ENCODE results near the gene STIL. TPM values are rescaled to one million over a fixed set of nuclear protein-coding genes. Genes with fewer than 3 reads are reported as not detected.
A peak's percentile ranks its signal among the peaks of the same experiment; 100 is the strongest.
"Not testable (repeated sequence)": the region's sequence is repeated elsewhere in the genome, so short reads cannot be mapped to it uniquely, and the experiment has no call there.

The STIL gene
- 1 to 10 TPM; 7.3 to 9.2 (median 7.6) TPM for total RNA-seq

DNA sequence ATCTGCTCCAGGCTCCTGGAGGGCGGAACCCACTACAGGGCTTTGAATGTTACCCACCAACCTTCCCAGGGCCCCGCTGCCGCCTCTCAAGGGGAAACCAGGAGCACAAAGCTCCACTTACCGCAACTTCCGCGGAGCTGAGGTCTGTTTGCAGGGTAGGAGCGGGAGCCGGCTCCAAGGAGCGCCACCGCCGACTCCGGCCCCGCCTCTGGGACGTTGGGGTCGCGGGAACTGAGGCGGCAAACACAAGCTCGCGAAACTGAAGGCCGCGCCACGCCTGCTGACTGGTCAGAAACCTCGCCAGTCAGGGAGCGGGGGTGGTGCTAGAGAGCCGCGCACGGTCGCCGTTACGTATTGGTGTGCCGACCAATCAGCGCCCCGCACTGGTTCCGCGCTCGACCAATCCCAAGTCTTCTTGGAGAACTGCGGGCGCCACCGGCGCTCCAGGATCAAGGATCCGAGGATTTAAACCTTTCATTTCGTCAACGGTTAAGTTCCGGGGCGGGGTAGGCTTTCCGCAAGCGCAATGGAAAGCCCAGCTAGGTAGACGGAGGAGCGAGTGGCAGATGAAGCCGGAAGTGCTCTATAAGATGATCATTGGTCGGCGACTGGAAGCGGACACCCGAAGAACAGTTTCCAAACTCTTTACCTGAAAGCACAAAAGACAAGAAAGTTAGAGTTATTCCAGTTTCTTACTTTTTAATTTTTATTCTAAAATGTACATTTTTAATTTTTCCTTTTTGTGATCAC, at the start of gene STIL:
Gene STIL, minus strand, starts transcription at position 233 of the 750 bp plus-strand sequence. CDS start 3,828 bp downstream, outside the sequence.
- peak; percentile 93 for DNase-seq
- peak; percentile 98 to 99 for ATAC-seq
- Mint-ChIP-seq H3K4me3 (peak within 1 kb of the TSS; percentile 81), H3K27me3 (ENCODE audit: low read depth) (no peaks in the 10 kb centered on the region), H3K36me3 (ENCODE audit: insufficient read depth) (no peaks in the 10 kb centered on the region), H3K4me1 (ENCODE audit: low read depth) (peaks cover 12% of the 10 kb centered on the region), H3K9me3 (no peaks in the 10 kb centered on the region)

- peaks cover 6% of the 10 kb centered on the region for H3K4me1 Mint-ChIP-seq (ENCODE audit: low read depth)
- H3K4me3 Mint-ChIP-seq, result no peak overlapping the region
Observed at GRCh38 chr1:47362828-47363227, 48.9 kb upstream of the STIL start.

GRCh38 chr1:47361380-47361779, 47.4 kb upstream of the STIL start:
- no peak overlapping the region for H3K4me3 Mint-ChIP-seq
- peaks cover 6% of the 10 kb centered on the region for H3K4me1 Mint-ChIP-seq (ENCODE audit: low read depth)
- no peak for ATAC-seq
- peaks cover 2% of the 10 kb centered on the region for H3K36me3 Mint-ChIP-seq (ENCODE audit: insufficient read depth)
- no peaks in the 10 kb centered on the region for H3K27me3 Mint-ChIP-seq (ENCODE audit: low read depth)
- no peaks in the 10 kb centered on the region for H3K9me3 Mint-ChIP-seq
- DNase-seq, result no peak

More at GRCh38 chr1:47362828-47363227, 48.9 kb upstream of the STIL start:
- DNase-seq, result no peak
- peaks cover 2% of the 10 kb centered on the region for H3K36me3 Mint-ChIP-seq (ENCODE audit: insufficient read depth)
- ATAC-seq, result no peak
- H3K27me3 Mint-ChIP-seq (ENCODE audit: low read depth), result no peaks in the 10 kb centered on the region
- no peaks in the 10 kb centered on the region for H3K9me3 Mint-ChIP-seq

DNA sequence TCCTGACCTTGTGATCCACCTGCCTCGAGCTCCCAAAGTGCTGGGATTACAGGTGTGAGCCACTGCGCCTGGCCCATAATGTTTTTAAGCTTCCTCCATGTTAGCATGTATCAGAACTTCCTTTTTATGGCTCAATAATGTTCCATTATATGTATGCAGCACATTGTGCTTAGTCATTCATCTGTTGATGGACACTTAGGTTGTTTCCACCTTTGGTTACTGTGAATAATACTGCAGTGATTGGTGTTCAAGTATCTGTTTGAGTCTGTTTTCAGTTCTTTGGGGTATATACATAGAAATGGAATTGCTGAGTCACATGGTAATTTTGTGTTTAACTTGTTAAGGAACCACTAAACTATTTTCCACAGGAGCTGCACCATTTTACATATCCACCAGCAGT, 37.4 kb upstream of the STIL start:
- Mint-ChIP-seq H3K27me3 (ENCODE audit: low read depth) (no peaks in the 10 kb centered on the region), H3K4me1 (ENCODE audit: low read depth) (peaks cover 30% of the 10 kb centered on the region), H3K36me3 (ENCODE audit: insufficient read depth) (peaks cover 10% of the 10 kb centered on the region), H3K9me3 (peaks cover 4% of the 10 kb centered on the region), H3K4me3 (no peak overlapping the region)
- peak; percentile 98 to 99 for ATAC-seq
- DNase-seq, result no peak

- H3K9me3 Mint-ChIP-seq, result peaks cover 4% of the 10 kb centered on the region
- no peaks in the 10 kb centered on the region for H3K27me3 Mint-ChIP-seq (ENCODE audit: low read depth)
- ATAC-seq (no peak), DNase-seq (no peak)
- peaks cover 27% of the 10 kb centered on the region for H3K4me1 Mint-ChIP-seq (ENCODE audit: low read depth)
- no peak overlapping the region for H3K4me3 Mint-ChIP-seq
- peaks cover 17% of the 10 kb centered on the region for H3K36me3 Mint-ChIP-seq (ENCODE audit: insufficient read depth)
Observed at GRCh38 chr1:47348246-47348645, 34.3 kb upstream of the STIL start.

- no peak for ATAC-seq
Observed at GRCh38 chr1:47347735-47348134, 33.8 kb upstream of the STIL start.

DNA sequence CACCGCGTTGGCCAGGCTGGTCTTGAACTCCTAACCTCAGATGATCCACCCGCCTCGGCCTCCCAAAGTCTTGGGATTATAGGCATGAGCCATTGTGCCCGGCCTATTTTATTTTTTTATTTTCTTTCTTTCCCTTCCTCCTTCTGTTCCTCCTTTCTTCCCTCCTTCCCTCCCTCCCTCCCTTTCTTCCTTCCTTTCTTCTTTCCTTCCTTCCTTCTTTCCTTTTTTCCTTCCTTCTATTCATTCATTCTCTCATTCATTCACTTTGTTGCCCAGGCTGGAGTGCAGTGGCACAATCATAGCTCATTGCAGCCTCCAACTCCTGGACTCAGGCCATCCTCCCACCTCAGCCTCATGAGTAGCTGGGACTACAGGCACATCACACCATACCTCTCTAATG, 33.0 kb upstream of the STIL start:
- H3K27me3 Mint-ChIP-seq (ENCODE audit: low read depth); H3K9me3 Mint-ChIP-seq; DNase-seq; ATAC-seq; H3K4me3 Mint-ChIP-seq: not testable (repeated sequence)
- Mint-ChIP-seq H3K36me3 (ENCODE audit: insufficient read depth) (peaks cover 17% of the 10 kb centered on the region), H3K4me1 (ENCODE audit: low read depth) (peaks cover 20% of the 10 kb centered on the region)

More at GRCh38 chr1:47347735-47348134, 33.8 kb upstream of the STIL start:
- H3K36me3 Mint-ChIP-seq (ENCODE audit: insufficient read depth), result peaks cover 17% of the 10 kb centered on the region
- H3K4me3 Mint-ChIP-seq, result no peak overlapping the region
- no peak for DNase-seq
- peaks cover 4% of the 10 kb centered on the region for H3K9me3 Mint-ChIP-seq
- H3K4me1 Mint-ChIP-seq (ENCODE audit: low read depth), result peaks cover 24% of the 10 kb centered on the region
- no peaks in the 10 kb centered on the region for H3K27me3 Mint-ChIP-seq (ENCODE audit: low read depth)

- DNase-seq, result no peak
- ATAC-seq, result no peak
- H3K4me1 Mint-ChIP-seq (ENCODE audit: low read depth), result peaks cover 22% of the 10 kb centered on the region
- peaks cover 11% of the 10 kb centered on the region for H3K36me3 Mint-ChIP-seq (ENCODE audit: insufficient read depth)
- H3K4me3 Mint-ChIP-seq, result no peak overlapping the region
- H3K9me3 Mint-ChIP-seq, result no peaks in the 10 kb centered on the region
- no peaks in the 10 kb centered on the region for H3K27me3 Mint-ChIP-seq (ENCODE audit: low read depth)
Observed at GRCh38 chr1:47340227-47340626, 26.3 kb upstream of the STIL start.

GRCh38 chr1:47338249-47339077, 24.5 kb upstream of the STIL start:
- ATAC-seq, result no peak
- no peak overlapping the region for H3K4me3 Mint-ChIP-seq
- peaks cover 25% of the 10 kb centered on the region for H3K4me1 Mint-ChIP-seq (ENCODE audit: low read depth)
- peaks cover 6% of the 10 kb centered on the region for H3K36me3 Mint-ChIP-seq (ENCODE audit: insufficient read depth)
- no peaks in the 10 kb centered on the region for H3K9me3 Mint-ChIP-seq
- H3K27me3 Mint-ChIP-seq (ENCODE audit: low read depth), result no peaks in the 10 kb centered on the region
- DNase-seq, result no peak

DNA sequence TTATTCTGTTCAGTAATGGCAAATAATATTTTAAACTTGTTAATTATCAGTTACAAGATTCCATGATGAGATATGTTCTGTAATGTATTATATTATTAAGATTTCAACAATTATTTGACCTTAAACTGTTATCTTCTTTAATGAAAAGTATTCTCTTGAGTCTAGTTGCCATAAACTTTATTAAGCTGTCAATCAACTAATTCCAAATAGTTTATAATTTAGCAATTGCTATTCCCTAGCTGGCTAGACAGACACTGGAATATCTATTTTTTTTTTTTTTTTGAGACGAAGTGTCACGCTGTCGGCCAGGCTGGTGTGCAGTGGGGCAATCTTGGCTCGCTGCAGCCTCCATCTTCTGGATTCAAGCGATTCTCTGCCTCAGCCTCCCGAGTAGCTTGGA, 23.4 kb upstream of the STIL start:
- Mint-ChIP-seq H3K4me1 (ENCODE audit: low read depth) (peaks cover 25% of the 10 kb centered on the region), H3K27me3 (ENCODE audit: low read depth) (no peaks in the 10 kb centered on the region), H3K4me3 (no peak overlapping the region), H3K36me3 (ENCODE audit: insufficient read depth) (peaks cover 4% of the 10 kb centered on the region), H3K9me3 (no peaks in the 10 kb centered on the region)
- no peak for DNase-seq
- ATAC-seq, result no peak

DNA sequence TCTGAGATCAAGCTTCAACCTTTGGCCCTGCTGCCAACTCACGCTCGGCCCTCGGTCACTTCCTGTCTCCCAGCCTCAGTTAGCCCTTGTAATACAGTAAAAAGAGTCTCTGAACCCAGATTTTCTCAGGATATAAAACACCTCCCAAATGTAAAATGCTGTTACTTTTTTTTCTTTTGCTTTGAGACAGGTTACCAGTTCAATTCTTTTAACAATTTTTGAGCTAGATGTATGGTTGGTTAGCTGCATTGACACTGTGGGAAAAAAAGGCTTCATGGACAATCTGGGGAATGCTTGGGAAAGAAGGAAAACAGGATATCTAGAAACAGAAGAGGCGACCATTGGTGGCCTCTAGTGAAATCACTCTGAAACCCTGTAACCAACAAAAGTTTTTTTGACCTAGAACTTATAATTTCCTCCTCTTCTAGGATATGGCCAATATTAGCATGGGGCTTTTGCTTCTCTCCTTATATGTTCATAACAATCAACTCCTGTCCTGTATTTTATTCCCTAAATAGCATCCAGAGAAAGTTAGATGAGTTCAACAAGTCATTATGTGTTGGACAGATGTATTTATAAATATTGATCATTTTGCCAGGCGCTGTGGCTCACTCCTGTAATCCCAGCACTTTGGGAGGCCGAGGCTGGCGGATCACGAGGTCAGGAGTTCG, 21.0 kb upstream of the STIL start:
- DNase-seq (no peak), ATAC-seq (no peak)
- Mint-ChIP-seq H3K4me1 (ENCODE audit: low read depth) (peaks cover 18% of the 10 kb centered on the region), H3K36me3 (ENCODE audit: insufficient read depth) (no peaks in the 10 kb centered on the region), H3K9me3 (no peaks in the 10 kb centered on the region), H3K4me3 (peak overlapping the region; percentile 94), H3K27me3 (ENCODE audit: low read depth) (no peaks in the 10 kb centered on the region)

DNA sequence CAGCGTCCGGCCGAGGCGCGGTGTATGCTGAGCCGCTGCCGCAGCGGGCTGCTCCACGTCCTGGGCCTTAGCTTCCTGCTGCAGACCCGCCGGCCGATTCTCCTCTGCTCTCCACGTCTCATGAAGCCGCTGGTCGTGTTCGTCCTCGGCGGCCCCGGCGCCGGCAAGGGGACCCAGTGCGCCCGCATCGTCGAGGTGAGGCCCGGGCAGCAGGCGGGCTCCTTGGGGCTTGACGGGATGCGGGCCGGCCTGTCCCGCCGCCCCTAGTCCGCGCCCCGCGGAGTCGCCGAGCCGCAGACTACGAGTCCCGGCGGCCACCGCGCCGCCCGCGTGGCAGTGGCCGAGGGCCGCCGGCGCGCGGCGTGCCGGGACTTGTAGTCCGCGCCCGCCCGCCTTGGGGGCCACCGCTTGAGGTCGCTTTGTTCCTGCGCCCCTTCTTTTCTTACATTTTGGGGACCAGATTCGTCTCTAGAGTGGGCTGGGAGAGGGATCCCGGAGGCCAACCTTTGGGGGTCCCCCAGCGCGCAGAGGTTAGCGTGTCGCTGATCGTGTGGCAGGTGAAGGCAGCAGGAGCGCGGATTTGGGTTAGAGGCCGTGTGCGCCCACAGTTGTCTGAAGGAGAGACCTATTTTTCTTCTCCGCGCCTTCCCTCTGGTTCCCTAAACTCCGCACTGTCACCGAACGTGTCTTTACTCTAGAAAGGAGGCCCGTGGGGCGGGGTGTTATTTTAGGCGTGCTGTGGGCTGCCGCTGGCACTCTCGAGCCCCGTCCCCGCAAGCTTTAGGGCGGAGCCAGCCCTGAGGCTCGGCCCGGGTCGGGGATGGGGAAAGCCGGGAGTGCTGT, 20.2 kb upstream of the STIL start:
- peaks cover 15% of the 10 kb centered on the region for H3K4me1 Mint-ChIP-seq (ENCODE audit: low read depth)
- peak; percentile 94 to 95 for ATAC-seq
- H3K36me3 Mint-ChIP-seq (ENCODE audit: insufficient read depth), result no peaks in the 10 kb centered on the region
- no peaks in the 10 kb centered on the region for H3K27me3 Mint-ChIP-seq (ENCODE audit: low read depth)
- H3K9me3 Mint-ChIP-seq, result no peaks in the 10 kb centered on the region
- DNase-seq, result peak; percentile 64
- H3K4me3 Mint-ChIP-seq, result peak overlapping the region; percentile 94

DNA sequence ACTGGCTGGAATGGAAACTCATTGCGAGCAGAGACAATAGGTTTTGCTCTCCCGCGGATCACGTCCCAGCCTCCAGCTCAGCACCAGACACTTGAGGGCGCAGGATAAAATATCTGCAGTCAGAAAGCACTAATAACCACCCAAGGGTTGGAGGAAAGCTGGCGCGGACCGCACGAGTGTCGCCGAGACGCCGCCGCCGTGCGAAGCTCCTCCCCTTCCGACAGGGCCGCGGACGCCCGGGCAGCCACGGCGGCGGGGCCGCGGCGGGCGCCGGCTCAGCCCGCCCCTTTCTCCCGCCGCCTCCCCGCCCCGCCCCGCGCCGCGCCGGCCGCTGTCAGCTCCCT, 19.6 kb upstream of the STIL start, which contains the start of gene CMPK1:
Gene CMPK1, plus strand, starts transcription at position 213 of the 344 bp plus-strand sequence. CDS start 156 bp downstream, outside the sequence.
- Mint-ChIP-seq H3K9me3 (no peaks in the 10 kb centered on the region), H3K36me3 (ENCODE audit: insufficient read depth) (no peaks in the 10 kb centered on the region), H3K27me3 (ENCODE audit: low read depth) (no peaks in the 10 kb centered on the region), H3K4me1 (ENCODE audit: low read depth) (peaks cover 15% of the 10 kb centered on the region), H3K4me3 (peak within 1 kb of the TSS; percentile 94)
- peak; percentile 84 to 88 for ATAC-seq
- peak; percentile 74 for DNase-seq

Data from activated T-cell treated with anti-CD3 and anti-CD28 coated beads, Interleukin-2, amount 50 U/mL, for 4 hours (primary cell).